K562 (cell line): ENCODE data around the gene NUCB2. TPM values are rescaled to one million over a fixed set of nuclear protein-coding genes. Genes with fewer than 3 reads are reported as not detected.

Source experiments
- CBX5 ChIP-seq: IDR thresholded peaks from 2 replicates; pipeline ENCODE4 v1.6.1; 2014; ENCODE audit warnings: low read depth, borderline replicate concordance
- CEBPB ChIP-seq: fragments of 450-650 bp; IDR thresholded peaks from 2 replicates; pipeline ENCODE4 v1.6.1; 2016; ENCODE audit warnings: missing genetic modification characterization, missing compliant biosample characterization
- DNMT1 ChIP-seq: fragments of 450-650 bp; IDR thresholded peaks from 2 replicates; pipeline ENCODE4 v1.6.1; 2016; ENCODE audit warnings: antibody characterized with exemption, mild to moderate bottlenecking
- FOXP1 ChIP-seq: sonication (generic); formaldehyde crosslinking; IDR thresholded peaks from 2 replicates; pipeline ENCODE4 v1.8.0; 2022; ENCODE audit warnings: mild to moderate bottlenecking, missing genetic modification reagents
- GABPB2 ChIP-seq: fragments of 250-450 bp; sonication (Bioruptor Pico); conservative IDR thresholded peaks from 2 replicates; pipeline ENCODE4 v1.5.1; 2021; ENCODE audit warnings: mild to moderate bottlenecking
- JUN ChIP-seq, 2 experiments: sonication (generic) in 1 of 2; formaldehyde crosslinking in 1 of 2; IDR thresholded peaks; 2 replicates each; pipeline versions ENCODE4 v1.6.1 to v1.8.0; 2012 to 2022; ENCODE audit warnings: borderline replicate concordance in 2 of 2, mild to moderate bottlenecking in 2 of 2, improper control_type of control experiment in 1 of 2, low read depth in 1 of 2, low read length in 1 of 2, missing genetic modification reagents in 1 of 2
- KDM1A ChIP-seq, 2 experiments: fragments of 450-650 bp; IDR thresholded peaks; 2 replicates each; pipeline ENCODE4 v1.6.1; 2016; ENCODE audit warnings: mild to moderate bottlenecking in 2 of 2
- POLR2B ChIP-seq: fragments of 450-650 bp; IDR thresholded peaks from 2 replicates; pipeline ENCODE4 v1.6.1; 2018; ENCODE audit warnings: low read depth; ENCODE audit not compliant: partially characterized antibody
- TEAD1 ChIP-seq, 2 experiments: fragments of 450-650 bp in 1 of 2; sonication (generic) in 1 of 2; formaldehyde crosslinking; IDR thresholded peaks; 2 replicates each; pipeline versions ENCODE4 v1.4.0 to v1.8.0; 2020 to 2022; ENCODE audit warnings: mild to moderate bottlenecking in 2 of 2, missing genetic modification reagents in 1 of 2
- YBX1 ChIP-seq: fragments of 450-650 bp; IDR thresholded peaks from 2 replicates; pipeline ENCODE4 v1.7.1; 2016; ENCODE audit warnings: mild to moderate bottlenecking
- ZBTB40 ChIP-seq, 2 experiments: fragments of 450-650 bp in 1 of 2; sonication (generic) in 1 of 2; formaldehyde crosslinking in 1 of 2; IDR thresholded peaks; 2 replicates each; pipeline versions ENCODE4 v1.7.1 to v1.9.0; 2016 to 2022; ENCODE audit warnings: inconsistent platforms in 1 of 2, mild to moderate bottlenecking in 1 of 2, missing genetic modification reagents in 1 of 2
- ZFP1 ChIP-seq: fragments of 450-650 bp; formaldehyde crosslinking; IDR thresholded peaks from 2 replicates; pipeline ENCODE4 v1.4.0; 2020; ENCODE audit warnings: mild to moderate bottlenecking, mixed read lengths
- ZNF175 ChIP-seq: fragments of 200-800 bp; sonication (Bioruptor generic); IDR thresholded peaks from 2 replicates; pipeline ENCODE4 v1.6.1; 2016; ENCODE audit warnings: low read depth, mild to moderate bottlenecking, missing genetic modification characterization, missing compliant biosample characterization
- polyA plus RNA-seq, 8 experiments: library from polyadenylated mRNA; depleted of rRNA in 4 of 8; stranded (reverse) in 5 of 8; unstranded in 3 of 8; fragments of >200 nt; fragmentation: Nextera tagmentation in 2 of 8; fragmentation: Illumina TruSeq in 1 of 8; extraction: Ambion mirVana in 2 of 8; extraction: Trizol in 1 of 8; gene quantifications; 2 replicates each; pipeline versions ENCODE4 v1.2.1 to v1.2.3, GENCODE V29; 2011 to 2014; ENCODE audit warnings: inconsistent platforms in 1 of 8, missing spikeins in 1 of 8
- total RNA-seq, 7 experiments: library from RNA; depleted of rRNA in 6 of 7; stranded (reverse); fragments of >200 nt in 6 of 7; fragmentation: Illumina TruSeq in 2 of 7; extraction: Trizol in 2 of 7; gene quantifications; 2 replicates each; pipeline versions ENCODE4 v1.2.1 to v1.2.3, GENCODE V29; 2011 to 2021; ENCODE audit warnings: low replicate concordance in 1 of 7
- TF ChIP-seq, protein P1 (sequence below): sonication (generic); formaldehyde crosslinking; IDR thresholded peaks from 2 replicates; pipeline ENCODE4 v1.9.0; 2022; ENCODE audit warnings: mild to moderate bottlenecking, missing genetic modification reagents

The NUCB2 gene
- total and polyA plus RNA-seq, 9 of the 15 experiments (the other 6 are each of a cell fraction or from before 2014, with no cell fraction given) = 54.0 to 108 (median 84.6) TPM

- TF ChIP-seq ZBTB40 (IDR thresholded peaks at IDR 0.05) = no peak
- TF ChIP-seq ZBTB40 (CRISPR knock-in tag; IDR thresholded peaks at IDR 0.05) = no peak
- TF ChIP-seq DNMT1 = no peak
- no peak for TF ChIP-seq FOXP1
- TF ChIP-seq YBX1 = no peak
- TF ChIP-seq POLR2B = no peak
- TF ChIP-seq TEAD1 (CRISPR knock-in tag; IDR thresholded peaks at IDR 0.05) = 0 out of 4 replicates have a peak, but pooled peaks of 1 of the 2 experiments have one; percentile 81
- TF ChIP-seq JUN (IDR thresholded peaks at IDR 0.05; ENCODE audit: borderline replicate concordance, low read depth, low read length) = no peak
- no peak for TF ChIP-seq JUN (CRISPR knock-in tag; IDR thresholded peaks at IDR 0.05; ENCODE audit: borderline replicate concordance)
- TF ChIP-seq, protein P1, sequence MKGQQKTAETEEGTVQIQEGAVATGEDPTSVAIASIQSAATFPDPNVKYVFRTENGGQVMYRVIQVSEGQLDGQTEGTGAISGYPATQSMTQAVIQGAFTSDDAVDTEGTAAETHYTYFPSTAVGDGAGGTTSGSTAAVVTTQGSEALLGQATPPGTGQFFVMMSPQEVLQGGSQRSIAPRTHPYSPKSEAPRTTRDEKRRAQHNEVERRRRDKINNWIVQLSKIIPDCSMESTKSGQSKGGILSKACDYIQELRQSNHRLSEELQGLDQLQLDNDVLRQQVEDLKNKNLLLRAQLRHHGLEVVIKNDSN (CRISPR knock-in tag) = no peak
- TF ChIP-seq CBX5 = no peak
- TF ChIP-seq GABPB2 = no peak
- 0 out of 2 replicates have a peak, but pooled peaks have one; percentile 55 for TF ChIP-seq ZNF175 (CRISPR knock-in tag)
- peak; percentile 43; the same call in 1 of the 2 replicates for TF ChIP-seq ZFP1 (CRISPR knock-in tag)
- TF ChIP-seq CEBPB = peak; percentile 66; the same call in 1 of the 2 replicates
- 0 out of 4 replicates have a peak, but pooled peaks of 1 of the 2 experiments have one; percentile 25 for TF ChIP-seq KDM1A (IDR thresholded peaks at IDR 0.05)
Measured at GRCh38 chr11:17275400-17276235, 921 bp upstream of the NUCB2 start (continued).
